Activated T-cell treated with anti-CD3 and anti-CD28 coated beads, Interleukin-2, amount 50 U/mL, for 48 hours (primary cell): ENCODE measurements around the gene NUP214.

Source experiments
- DNase-seq, 2 experiments: peaks; one replicate each; pipeline ENCODE4 v3.0.0-alpha.2; 2020

The NUP214 gene

GRCh38 chr9:131125288-131126058 is at the start of gene NUP214:
Gene NUP214 (plus strand): TSS chr9:131125586. CDS start chr9:131125705, 119 bp downstream.
- peak; percentile 100 for DNase-seq

GRCh38 chr9:131076347-131077195 is 48.8 kb upstream of the NUP214 start:
- no peak for DNase-seq

- DNase-seq: no peak
These were observed 46.7 kb upstream of the NUP214 start for GRCh38 chr9:131078427-131079366.

- no peak for DNase-seq
These were observed 44.8 kb upstream of the NUP214 start for GRCh38 chr9:131080589-131080988.

- DNase-seq: no peak
These were observed 43.5 kb upstream of the NUP214 start for GRCh38 chr9:131081868-131082267.

GRCh38 chr9:131082774-131083512 is 42.4 kb upstream of the NUP214 start:
- no peak for DNase-seq

GRCh38 chr9:131084661-131085369 is 40.6 kb upstream of the NUP214 start:
- DNase-seq: no peak

- DNase-seq: no peak
These were observed 39.8 kb upstream of the NUP214 start for GRCh38 chr9:131085370-131086122.

- no peak for DNase-seq
These were observed 38.0 kb upstream of the NUP214 start for GRCh38 chr9:131087354-131087893.

- DNase-seq: no peak
These were observed 35.2 kb upstream of the NUP214 start for GRCh38 chr9:131090025-131090787.

GRCh38 chr9:131091352-131091992 is 33.9 kb upstream of the NUP214 start:
- no peak for DNase-seq

- no peak for DNase-seq
These were observed 33.4 kb upstream of the NUP214 start for GRCh38 chr9:131092030-131092429.

- DNase-seq: no peak
These were observed 32.6 kb upstream of the NUP214 start for GRCh38 chr9:131092548-131093440.

- no peak for DNase-seq
These were observed 31.4 kb upstream of the NUP214 start for GRCh38 chr9:131094015-131094414.

GRCh38 chr9:131094622-131095021 is 30.8 kb upstream of the NUP214 start:
- DNase-seq: no peak

- DNase-seq: no peak
These were observed 29.6 kb upstream of the NUP214 start for GRCh38 chr9:131095666-131096268.
